ENCODE measurements around the gene SEC14L1.

Gene SEC14L1

GRCh38 chr17:77214328-77214727, 73.6 kb downstream of the SEC14L1 start:
- no peak for DNase-seq (ENCODE audit: low read depth)

DNA sequence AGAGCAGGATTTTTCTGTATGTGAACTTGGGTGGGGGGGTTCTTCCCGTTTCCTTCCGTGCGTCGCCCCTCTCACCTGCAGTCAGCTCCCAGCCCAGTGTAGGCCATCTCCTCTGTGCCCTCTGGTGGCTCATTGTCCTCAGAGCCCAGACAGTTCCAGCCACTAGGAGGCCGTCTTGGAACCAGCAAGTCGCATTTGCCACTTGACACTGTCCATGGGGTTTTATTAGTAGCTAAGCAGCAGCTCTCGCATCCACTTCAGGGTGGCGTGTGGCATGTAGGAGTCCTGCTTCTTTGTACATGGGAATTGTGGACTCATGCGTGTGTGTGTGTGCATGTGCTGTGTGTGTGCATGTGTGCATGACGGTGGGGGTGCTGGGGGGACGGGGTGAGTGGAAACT, 74.0 kb downstream of the SEC14L1 start:
- DNase-seq (ENCODE audit: low read depth): no peak

- no peak for DNase-seq (ENCODE audit: low read depth)
Measured at GRCh38 chr17:77215281-77215680, 74.5 kb downstream of the SEC14L1 start.

GRCh38 chr17:77216486-77216885, 75.7 kb downstream of the SEC14L1 start:
- DNase-seq (ENCODE audit: low read depth): no peak

GRCh38 chr17:77217123-77217522, 76.4 kb downstream of the SEC14L1 start:
- DNase-seq (ENCODE audit: low read depth): no peak

DNA sequence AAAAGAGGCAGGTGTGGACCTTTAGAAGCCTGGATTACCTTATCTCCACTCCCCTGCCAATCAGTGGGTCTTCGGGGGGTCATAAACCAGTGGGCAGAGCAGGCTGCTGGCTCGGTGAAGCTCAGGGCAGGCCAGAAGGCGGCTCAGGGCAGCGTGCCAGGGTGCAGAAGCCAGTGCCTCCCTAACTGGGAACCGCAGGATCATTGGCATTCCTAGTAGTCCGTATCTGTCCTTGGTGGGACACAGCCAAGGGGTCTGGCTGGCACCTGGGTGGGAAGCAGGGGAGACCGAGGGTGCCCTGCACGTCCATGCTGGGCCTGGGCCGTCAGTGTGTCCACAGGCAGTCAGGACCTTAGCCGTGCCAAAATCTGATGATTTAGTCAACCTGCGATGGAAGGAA, 76.8 kb downstream of the SEC14L1 start:
- no peak for DNase-seq (ENCODE audit: low read depth)

DNA sequence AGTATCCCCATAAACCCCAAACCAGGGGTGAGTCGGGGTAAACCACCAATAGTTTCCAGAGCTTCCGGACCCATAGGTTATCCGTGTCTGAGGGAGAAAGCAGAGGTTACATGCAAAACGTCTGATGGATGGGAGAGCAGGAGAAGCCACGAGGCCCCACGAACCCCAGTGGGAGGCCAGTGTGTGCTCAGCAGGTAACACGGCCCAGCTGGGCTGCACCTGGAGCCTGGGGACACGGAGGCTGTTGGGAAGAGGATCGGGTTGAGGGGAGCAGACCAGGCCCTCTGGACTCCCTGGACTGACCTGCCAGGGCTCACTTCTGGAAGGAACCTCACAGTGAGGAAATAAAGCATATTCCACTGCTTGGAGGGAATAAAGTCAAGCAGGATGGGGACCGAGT, 78.1 kb downstream of the SEC14L1 start:
- no peak for DNase-seq (ENCODE audit: low read depth)

- DNase-seq (ENCODE audit: low read depth): no peak
Measured at GRCh38 chr17:77222356-77222755, 81.6 kb downstream of the SEC14L1 start.

GRCh38 chr17:77223642-77224420, 83.1 kb downstream of the SEC14L1 start:
- DNase-seq (ENCODE audit: low read depth): no peak

DNA sequence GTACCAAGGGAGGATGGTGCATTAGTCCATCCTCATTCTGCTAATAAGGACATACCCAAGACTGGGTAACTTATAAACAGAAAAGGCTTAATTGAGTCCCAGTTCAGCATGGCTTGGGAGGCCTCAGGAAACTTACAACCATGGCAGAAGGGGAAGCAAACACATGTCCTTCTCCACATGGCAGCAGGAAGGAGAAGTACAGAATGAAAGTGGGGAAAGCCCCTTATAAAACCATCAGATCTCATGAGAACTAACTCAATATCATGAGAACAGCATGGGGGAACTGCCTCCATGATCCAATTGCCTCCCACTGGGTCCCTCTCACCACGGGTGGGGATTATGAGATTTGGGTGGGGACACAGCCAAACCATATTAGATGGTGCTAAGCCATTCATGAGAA, 84.5 kb downstream of the SEC14L1 start:
- no peak for DNase-seq (ENCODE audit: low read depth)

GRCh38 chr17:77227461-77228240, 86.9 kb downstream of the SEC14L1 start:
- DNase-seq (ENCODE audit: low read depth): no peak

DNA sequence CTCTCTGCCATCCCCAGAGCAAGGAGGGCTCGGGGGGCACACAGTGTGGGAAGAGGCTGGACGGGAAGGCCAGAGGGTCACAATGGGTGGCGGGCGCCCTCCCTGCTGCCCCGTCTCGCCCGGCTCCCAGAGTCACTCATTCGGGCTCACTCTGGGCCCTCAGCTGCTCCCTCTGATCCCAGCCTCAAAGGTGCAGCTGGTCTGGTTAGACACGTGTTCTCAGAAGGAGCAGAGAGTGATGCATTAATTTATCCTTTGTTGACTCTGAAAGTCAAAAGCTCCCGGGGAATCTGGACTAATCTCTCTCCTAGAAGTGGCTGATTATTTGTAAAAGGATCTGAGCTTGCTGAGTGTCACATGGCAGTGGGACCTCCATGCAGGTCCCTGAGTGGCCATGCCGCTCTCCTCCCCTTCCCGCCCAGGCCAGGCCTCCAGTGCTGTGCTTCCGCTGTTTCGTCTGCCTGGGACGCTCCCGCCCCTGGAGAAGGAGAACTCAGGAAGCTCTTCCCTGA, 87.5 kb downstream of the SEC14L1 start:
- DNase-seq (ENCODE audit: low read depth): no peak

DNA sequence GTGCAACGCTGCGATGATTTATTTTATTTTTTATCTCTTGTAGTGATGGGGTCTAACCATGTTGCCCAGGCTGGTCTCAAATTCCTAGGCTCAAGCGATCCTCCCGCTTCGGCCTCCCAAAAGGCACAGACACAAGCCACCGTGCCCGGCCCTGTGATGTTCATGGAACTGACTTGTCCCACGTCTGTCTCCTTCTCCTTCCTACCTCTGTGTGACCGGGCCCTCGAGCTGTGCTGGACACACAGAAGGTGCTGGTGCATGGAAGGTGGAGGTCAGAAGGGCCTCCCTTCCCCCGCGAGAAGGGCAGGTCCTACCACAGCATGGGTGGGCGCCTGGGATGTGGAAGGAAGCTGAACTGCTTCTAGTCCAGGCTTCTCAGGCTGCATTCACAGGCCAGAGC, 88.0 kb downstream of the SEC14L1 start:
- DNase-seq (ENCODE audit: low read depth): no peak

GRCh38 chr17:77229786-77230435, 89.1 kb downstream of the SEC14L1 start:
- no peak for DNase-seq (ENCODE audit: low read depth)

DNA sequence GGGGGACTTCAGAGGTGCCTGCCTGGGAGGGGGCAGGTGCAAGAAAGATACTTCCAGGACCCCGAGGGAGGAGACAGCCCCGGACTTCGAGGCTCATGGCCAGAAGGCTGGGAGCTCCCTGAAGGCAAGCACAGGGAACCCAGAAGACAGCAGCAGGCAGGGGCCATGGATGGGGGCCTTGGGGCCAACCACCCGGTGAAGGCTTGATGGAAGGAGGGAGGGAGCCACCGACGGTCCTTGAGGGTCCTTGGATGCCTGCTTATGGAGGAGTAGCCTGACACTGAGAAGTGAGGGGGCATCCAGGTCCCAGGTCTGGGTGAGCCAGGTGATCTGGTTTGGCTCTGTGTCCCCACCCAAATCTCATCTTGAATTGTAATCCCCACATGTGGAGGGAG, 89.7 kb downstream of the SEC14L1 start:
- DNase-seq (ENCODE audit: low read depth): no peak

GRCh38 chr17:77231076-77231871, 90.5 kb downstream of the SEC14L1 start:
- no peak for DNase-seq (ENCODE audit: low read depth)

- no peak for DNase-seq (ENCODE audit: low read depth)
Measured at GRCh38 chr17:77233127-77233526, 92.4 kb downstream of the SEC14L1 start.

DNA sequence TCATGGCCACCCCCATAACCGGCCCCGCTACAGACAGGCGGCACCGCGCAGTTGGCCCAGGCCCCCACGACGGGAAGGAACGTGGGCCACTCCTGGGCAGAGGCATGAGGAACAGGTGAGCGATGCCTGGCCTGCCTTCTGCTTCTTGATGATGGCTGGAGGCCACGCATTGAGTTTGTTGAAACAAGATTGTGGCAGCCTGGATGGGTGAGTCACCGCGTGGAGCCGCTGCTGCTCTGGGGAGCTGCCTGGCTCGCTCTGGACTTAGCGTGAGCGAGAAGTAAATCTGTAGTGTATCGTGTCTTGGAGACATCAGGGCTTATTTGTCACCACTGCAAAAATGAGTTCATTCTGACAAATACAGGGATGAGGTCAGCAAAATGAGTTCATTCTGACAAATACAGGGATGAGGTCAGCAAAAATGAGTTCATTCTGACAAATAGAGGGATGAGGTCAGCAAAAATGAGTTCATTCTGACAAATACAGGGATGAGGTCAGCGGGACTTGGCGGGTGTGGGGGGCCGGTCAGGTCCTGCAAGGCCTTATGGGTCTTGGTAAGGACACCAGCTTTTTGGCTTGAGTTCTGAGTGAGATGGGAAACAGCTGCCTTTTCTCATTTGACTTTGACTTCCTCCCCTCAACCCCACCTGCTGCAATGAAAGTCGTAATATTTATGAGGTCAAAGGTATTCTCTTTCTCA, 93.0 kb downstream of the SEC14L1 start:
- no peak for DNase-seq (ENCODE audit: low read depth)

GRCh38 chr17:77234695-77235094, 93.9 kb downstream of the SEC14L1 start:
- no peak for DNase-seq (ENCODE audit: low read depth)

DNA sequence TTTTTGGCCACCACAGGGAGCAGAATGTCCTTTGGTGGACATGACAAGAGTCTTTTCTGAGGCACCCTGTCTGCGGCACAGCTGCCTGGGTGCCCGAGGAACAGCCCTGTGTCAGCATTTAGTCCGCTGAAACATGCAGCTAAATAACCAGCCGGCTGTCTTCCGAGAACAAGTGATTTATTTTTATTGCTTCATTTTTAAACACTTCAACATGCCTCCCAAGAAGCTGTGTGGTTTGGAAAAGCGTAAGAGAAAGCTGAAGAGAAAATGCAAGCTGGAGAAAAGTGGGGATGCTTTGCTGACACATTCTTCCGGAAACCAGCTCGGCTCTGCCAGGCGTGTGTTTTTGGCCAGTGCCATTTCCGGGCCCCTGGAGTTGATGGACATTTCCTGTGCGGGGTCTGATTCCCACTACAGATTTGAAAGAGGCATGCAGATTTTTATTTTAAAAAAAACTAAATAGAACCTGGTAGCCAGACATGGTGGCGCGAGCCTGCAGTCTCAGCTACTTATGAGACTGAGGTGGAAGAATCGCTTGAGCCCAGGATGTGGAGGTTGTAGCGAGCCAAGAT, 94.7 kb downstream of the SEC14L1 start:
- no peak for DNase-seq (ENCODE audit: low read depth)
